HG02763 (cell line): ENCODE measurements around the gene PDCD7.
"Not testable (repeated sequence)": the region's sequence is repeated elsewhere in the genome, so short reads cannot be mapped to it uniquely, and the experiment has no call there.

Experiments used
- ATAC-seq: cut with Tn5 transposase; IDR thresholded peaks from one replicate; pipeline ENCODE4 v1.9.1; 2021; ENCODE audit warnings: mild to moderate bottlenecking, moderate library complexity; ENCODE audit not compliant: unreplicated experiment

The PDCD7 gene

GRCh38 chr15:65130941-65131340 lies 2.7 kb downstream of the PDCD7 start:
- no peak for ATAC-seq

- no peak for ATAC-seq
Observed at GRCh38 chr15:65115542-65115941, 18.1 kb downstream of the PDCD7 start.

GRCh38 chr15:65115086-65115485 lies 18.5 kb downstream of the PDCD7 start, which contains the start of gene UBAP1L:
Gene UBAP1L, minus strand, starts transcription at chr15:65115200. Its CDS starts 8,985 bp downstream, at chr15:65106215.
- no peak for ATAC-seq

DNA sequence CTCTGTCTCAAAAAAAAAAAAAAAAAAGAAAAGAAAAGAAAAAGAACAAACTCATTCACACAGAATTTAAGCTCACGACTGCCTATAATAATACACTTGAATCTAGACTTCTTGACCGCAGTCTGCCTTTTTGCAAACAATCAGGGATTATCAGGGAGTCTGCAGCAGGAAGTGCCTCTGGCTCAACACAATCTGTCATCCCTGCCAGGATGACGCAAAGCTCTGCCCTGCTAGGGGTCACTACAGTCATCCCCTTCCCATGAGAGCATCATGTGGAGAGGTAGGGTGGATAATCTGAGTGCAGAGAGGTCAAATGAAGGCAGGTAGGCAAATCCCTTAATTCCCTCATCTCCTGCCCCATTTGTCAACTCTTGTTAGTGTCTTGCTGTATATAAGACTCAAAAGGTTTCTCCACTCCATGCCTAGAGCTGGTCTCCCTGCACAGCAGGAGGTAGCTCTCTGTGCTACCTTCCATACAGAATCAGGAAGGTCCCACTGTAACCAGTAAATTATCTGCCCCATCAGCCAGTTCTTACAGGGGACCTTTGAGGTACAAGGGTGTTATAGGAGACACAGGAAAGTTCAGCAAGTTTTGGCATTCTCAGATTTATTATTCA lies 22.8 kb downstream of the PDCD7 start:
- no peak for ATAC-seq

GRCh38 chr15:65106011-65106590 lies 27.5 kb downstream of the PDCD7 start:
- no peak for ATAC-seq

DNA sequence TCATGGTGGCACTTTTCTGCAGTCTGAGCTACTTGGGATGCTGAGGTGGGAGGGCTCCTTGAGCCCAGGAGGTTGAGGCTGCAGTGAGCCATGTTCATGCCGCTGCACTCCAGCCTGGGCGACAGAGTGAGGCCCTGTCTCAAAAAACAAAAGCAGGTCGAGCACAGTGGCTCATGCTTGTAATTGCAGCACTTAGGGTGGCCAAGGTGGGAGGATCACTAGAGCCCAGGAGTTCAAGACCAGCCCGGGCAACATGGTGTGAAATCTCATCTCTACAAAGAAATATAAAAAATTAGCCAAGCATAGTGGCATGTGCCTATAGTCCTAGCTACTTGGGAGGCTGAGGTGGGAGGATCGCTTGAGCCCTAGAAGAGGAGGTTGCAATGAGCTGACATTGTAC lies 28.6 kb downstream of the PDCD7 start:
- ATAC-seq: no peak

GRCh38 chr15:65102912-65103311 lies 30.7 kb downstream of the PDCD7 start:
- ATAC-seq: no peak

GRCh38 chr15:65101891-65102708 lies 31.5 kb downstream of the PDCD7 start:
- ATAC-seq: no peak

DNA sequence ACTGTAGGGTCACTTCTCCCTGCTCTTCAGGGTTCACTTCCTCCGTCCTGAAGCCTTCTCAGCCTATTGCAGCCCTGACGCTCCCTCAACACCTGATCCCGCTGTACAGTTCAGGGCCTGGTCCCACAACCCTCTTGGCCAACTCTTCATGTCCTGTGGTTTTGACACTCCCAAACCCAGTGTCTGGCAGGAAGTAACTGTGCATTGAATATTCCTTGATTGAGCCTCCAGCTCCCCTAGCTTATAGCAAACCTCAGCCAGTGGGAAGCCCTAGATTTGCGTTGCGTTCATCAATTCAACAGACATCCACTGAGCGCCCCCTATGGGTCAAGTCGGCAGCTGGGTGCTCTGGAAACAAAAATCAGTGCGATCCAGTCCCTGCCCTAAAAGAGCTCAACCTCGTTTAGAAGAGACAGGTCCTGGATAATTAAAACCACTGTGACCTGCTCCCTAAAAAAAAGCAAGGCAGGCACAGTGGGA lies 32.2 kb downstream of the PDCD7 start:
- ATAC-seq: no peak

GRCh38 chr15:65100442-65100841 lies 33.2 kb downstream of the PDCD7 start:
- no peak for ATAC-seq

- not testable (repeated sequence) for ATAC-seq
Observed at GRCh38 chr15:65099801-65100200, 33.8 kb downstream of the PDCD7 start.

- ATAC-seq: no peak
Observed at GRCh38 chr15:65099336-65099735, 34.3 kb downstream of the PDCD7 start.

DNA sequence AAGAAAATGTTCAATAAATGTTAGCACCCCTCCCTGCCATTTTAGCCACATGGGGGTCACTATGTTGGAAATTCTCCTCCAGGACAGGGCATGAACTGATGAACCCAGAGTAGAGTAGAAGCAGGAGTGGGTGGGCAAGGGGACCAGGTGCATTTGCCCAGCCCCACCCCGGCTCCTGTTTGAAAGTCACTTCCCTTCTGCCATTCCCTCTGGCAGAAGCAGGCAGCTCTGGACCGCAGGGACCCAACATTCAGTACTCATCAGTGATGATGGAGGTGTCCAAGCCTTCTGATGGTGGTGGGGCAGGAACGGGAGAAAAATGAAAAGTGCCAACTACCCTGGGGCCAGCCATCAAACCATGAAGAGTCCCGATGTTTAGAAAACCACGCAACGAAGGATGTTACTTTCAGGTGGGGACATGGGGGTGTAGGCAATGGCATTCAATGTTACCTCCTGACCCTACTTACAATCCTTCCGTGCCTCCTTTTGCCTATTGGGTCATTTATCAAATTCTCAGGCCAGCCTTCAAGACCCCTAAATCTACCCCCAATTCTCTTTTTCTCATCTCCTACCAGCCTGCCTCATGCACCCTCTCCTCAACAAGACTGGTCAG lies 35.9 kb downstream of the PDCD7 start:
- ATAC-seq: no peak

DNA sequence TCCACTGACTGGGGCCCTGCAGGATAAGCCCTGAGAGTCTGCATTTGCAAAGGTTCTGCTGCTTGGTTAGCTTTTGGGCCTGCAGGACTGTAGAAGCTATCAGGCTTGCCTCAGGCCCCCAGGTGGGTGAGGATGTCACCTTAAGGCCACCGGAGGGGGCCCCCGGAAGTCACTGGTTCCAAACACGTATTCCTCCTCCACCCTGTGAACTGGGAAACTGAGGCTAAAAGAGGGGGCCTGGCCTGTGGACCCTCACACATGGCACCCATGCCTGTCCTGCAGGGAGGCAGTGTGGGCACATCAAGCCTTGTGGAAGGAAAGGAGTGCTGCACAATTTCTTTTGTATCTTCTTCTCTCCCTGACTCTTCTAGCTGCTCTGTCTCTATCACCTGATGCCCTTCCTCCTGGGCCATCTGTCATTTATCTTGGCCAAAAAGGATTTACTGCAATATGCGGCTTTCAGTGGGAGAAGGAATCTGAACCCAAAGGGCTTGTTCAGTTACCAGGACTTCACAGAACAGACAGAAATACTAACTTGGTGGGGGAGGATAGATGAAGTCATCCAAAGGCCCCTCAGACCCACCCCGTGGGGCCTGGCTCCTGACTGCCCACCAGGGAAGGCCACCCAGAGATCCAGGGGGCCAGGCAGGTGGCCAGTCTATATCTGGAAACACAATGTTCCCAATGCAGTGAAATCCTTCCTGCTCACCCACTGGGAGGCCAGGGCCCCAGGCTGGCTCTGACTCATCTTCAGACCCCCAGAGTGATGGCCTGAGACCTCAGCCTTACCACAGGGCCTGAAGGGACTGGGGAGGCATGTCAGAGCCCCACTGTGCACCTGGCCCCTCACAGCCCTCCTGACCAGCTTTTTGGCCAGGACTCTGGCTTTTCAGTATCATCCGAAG lies 36.9 kb downstream of the PDCD7 start:
- ATAC-seq: no peak

DNA sequence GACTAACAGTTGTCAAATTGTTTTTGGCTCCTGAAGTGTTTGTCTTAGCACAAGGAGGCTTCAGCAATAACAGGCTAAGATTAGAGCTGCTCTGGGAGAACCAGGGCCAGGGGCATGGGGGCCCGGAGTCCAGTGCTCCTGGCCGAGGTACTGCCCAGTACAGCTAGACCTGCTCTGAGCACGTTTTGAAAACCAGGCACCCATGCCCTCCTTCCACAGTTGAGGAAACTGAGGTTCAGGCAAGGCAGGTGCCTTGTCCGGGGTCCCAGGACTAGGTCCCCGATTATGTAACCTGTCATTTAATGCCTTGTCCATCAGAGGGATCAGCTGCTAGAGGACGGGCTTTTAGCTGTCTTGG lies 37.9 kb downstream of the PDCD7 start:
- ATAC-seq: no peak

DNA sequence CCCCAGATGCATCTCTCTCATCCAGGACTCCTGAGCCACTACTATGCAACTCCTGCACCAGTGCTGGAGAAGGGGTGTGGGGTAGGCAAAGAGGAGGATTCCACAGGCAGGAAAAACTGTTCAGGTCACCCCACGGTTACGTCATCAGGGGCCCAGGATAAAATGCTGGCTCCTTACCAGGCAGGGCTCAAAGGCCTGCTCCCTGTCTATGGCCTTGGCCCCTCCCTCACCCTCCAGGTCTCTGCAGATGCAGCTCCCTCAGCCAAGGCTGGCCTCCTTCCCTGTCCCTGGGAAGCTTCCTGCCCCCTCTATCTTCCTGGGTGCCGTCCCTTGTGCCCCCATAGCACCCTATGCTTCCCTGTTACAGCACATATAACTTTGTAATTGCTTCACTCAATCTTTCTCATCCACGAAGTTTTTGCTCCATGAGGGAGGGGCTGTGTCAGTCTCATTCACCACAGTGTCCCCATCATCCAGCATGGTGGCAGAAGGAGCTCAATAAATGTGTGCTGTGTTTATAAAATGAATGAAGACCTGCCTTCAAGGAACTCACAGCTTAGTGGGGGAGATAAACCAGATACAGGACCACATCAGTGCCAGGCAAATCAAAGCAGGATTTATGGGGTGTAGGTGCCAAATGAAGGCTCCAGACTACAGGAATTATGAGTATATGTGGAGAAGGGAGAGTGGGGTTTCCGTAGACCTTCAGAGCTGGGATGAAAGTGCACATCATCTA lies 38.4 kb downstream of the PDCD7 start:
- no peak for ATAC-seq

GRCh38 chr15:65094294-65094995 lies 39.2 kb downstream of the PDCD7 start:
- no peak for ATAC-seq

DNA sequence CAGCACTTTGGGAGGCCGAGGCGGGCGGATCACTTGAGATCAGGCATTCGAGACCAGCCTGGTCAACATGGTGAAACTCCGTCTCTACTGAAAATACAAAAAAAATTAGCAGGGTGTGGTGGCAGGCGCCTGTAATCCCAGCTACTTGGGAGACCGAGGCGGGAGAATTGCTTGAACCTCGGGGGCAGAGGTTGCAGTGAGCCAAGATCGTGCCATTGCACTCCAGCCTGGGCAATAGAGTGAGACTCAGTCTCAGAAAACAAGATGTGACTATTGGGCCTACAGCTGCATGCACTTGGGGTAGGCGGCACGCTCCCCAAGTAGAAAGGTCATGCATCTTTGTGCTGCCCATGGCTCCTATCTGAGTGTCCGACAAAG lies 39.8 kb downstream of the PDCD7 start:
- ATAC-seq: not testable (repeated sequence)
